OCI-LY3 (cell line): Measurements from ENCODE around the gene CCND1.

ENCODE experiments used
- H2AFZ ChIP-seq: fragments of 200-600, 300-600 bp; shearing (Covaris generic); 2 replicates; pipeline ENCODE4 v1.6.0; 2014; ENCODE audit warnings: antibody characterized with exemption, low read depth, low read length
- H3K27ac ChIP-seq: fragments of 200-600, 300-600 bp; sonication (generic); 2 replicates; pipeline ENCODE4 v1.5.1; 2014; ENCODE audit warnings: mild to moderate bottlenecking, low read length, moderate library complexity, mixed read lengths
- H3K27me3 ChIP-seq: fragments of 200-600, 300-600 bp; sonication (generic); 2 replicates; pipeline ENCODE4 v1.6.1; 2014; ENCODE audit warnings: low read depth, low read length, mixed read lengths
- H3K36me3 ChIP-seq: fragments of 200-600, 300-600 bp; sonication (generic); replicated peaks from 2 replicates; pipeline ENCODE3; 2014; ENCODE audit warnings: low read depth, low read length, mixed read lengths
- H3K4me1 ChIP-seq: fragments of 300-600, 200-600 bp; sonication (generic); 2 replicates; pipeline ENCODE4 v1.6.1; 2014; ENCODE audit warnings: low read length, mixed read lengths
- H3K4me2 ChIP-seq: fragments of 200-600, 300-600 bp; sonication (generic); 2 replicates; pipeline ENCODE4 v1.6.1; 2014; ENCODE audit warnings: low read length, mixed read lengths
- H3K4me3 ChIP-seq: fragments of 300-600, 200-600 bp; sonication (generic); 2 replicates; pipeline ENCODE4 v1.5.1; 2014; ENCODE audit warnings: antibody characterized with exemption, mild to moderate bottlenecking, low read length, moderate library complexity
- H3K79me2 ChIP-seq: fragments of 300-600, 200-600 bp; shearing (Covaris generic); 2 replicates; pipeline ENCODE4 v1.6.1; 2014; ENCODE audit warnings: mild to moderate bottlenecking, low read length, mixed read lengths
- H3K9ac ChIP-seq: fragments of 300-600, 200-600 bp; shearing (Covaris generic); 2 replicates; pipeline ENCODE4 v1.6.0; 2014; ENCODE audit warnings: mild to moderate bottlenecking, low read length, moderate library complexity
- H3K9me3 ChIP-seq: fragments of 200-600, 300-600 bp; shearing (Covaris generic); 2 replicates; pipeline ENCODE4 v1.6.1; 2014; ENCODE audit warnings: low read length, mixed read lengths; ENCODE audit not compliant: insufficient read depth
- H4K20me1 ChIP-seq: fragments of 200-600, 300-600 bp; sonication (generic); 2 replicates; pipeline ENCODE4 v1.6.1; 2016; ENCODE audit warnings: low read length, mixed read lengths; ENCODE audit not compliant: insufficient read depth
- EZH2phosphoT487 ChIP-seq: fragments of 200-600 bp; shearing (Covaris generic); IDR thresholded peaks from 2 replicates; pipeline ENCODE4 v1.6.1; 2018; ENCODE audit warnings: antibody characterized with exemption, mixed run types, low read depth
- TF ChIP-seq, protein P1 (sequence below): fragments of 200-600, 300-600 bp; sonication (generic); IDR thresholded peaks from 2 replicates; pipeline ENCODE4 v1.5.1; 2014; ENCODE audit warnings: antibody characterized with exemption, low read length, low read depth

The CCND1 gene

DNA sequence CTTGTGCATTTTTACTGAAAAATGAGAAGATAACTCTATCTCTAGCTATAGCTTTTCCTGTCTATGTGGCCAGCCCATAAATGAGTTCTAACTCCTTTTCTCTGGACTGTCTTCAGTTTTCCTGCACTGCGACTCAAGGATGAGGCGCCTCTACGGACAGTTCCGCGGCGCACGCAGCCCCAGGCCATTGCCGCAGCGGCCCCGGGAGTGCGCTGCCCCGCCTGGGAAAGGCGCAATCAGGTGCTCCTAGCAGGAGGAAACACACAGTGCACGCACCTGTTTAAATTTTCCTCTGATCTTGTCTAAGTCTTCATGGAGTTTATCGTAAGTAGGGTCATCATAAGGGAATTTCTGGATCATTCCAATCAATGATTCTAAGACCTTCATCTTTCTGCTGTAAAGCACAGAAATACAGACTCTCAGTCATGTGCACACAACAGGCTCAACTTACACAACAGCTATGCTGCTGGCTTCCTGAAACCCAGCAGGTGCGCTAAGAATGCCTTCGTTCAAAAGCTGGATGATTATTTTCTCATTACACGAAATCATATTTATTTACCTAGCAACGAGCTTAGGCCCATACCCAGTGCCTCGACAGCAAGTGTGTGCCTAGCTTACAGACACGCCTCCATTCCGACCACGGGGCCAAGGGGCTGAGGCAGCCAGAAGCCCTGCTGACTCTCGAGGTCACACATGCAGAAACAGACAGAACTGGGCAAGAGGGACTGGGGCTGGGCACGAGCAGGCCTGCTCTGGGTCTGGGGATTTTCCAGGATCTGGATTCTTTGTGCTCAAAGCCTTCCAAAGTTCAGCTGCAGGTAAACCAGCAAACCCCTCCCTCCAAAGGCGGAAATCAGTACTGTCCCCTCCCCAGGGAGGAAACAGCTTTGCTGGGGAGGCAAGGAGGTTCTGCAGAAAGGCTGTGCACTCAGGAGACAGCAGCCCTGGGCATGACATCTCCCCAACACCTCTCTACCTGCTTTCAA lies 27.0 kb downstream of the CCND1 start:
- Histone ChIP-seq H3K36me3 (peaks cover 18% of the 10 kb centered on the region), H3K4me1 (no peaks in the 10 kb centered on the region), H3K79me2 (peaks cover 4% of the 10 kb centered on the region; the same call in 1 of the 2 replicates), H2AFZ (no peak overlapping the region), H3K27me3 (no peaks in the 10 kb centered on the region), H3K9ac (no peak overlapping the region), H3K4me3 (no peak overlapping the region), H3K9me3 (no peaks in the 10 kb centered on the region), H4K20me1 (no peaks in the 10 kb centered on the region), H3K4me2 (no peak overlapping the region), H3K27ac (no peak overlapping the region)
- TF ChIP-seq, protein P1, sequence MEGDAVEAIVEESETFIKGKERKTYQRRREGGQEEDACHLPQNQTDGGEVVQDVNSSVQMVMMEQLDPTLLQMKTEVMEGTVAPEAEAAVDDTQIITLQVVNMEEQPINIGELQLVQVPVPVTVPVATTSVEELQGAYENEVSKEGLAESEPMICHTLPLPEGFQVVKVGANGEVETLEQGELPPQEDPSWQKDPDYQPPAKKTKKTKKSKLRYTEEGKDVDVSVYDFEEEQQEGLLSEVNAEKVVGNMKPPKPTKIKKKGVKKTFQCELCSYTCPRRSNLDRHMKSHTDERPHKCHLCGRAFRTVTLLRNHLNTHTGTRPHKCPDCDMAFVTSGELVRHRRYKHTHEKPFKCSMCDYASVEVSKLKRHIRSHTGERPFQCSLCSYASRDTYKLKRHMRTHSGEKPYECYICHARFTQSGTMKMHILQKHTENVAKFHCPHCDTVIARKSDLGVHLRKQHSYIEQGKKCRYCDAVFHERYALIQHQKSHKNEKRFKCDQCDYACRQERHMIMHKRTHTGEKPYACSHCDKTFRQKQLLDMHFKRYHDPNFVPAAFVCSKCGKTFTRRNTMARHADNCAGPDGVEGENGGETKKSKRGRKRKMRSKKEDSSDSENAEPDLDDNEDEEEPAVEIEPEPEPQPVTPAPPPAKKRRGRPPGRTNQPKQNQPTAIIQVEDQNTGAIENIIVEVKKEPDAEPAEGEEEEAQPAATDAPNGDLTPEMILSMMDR, result no peak
- TF ChIP-seq EZH2phosphoT487, result no peak

DNA sequence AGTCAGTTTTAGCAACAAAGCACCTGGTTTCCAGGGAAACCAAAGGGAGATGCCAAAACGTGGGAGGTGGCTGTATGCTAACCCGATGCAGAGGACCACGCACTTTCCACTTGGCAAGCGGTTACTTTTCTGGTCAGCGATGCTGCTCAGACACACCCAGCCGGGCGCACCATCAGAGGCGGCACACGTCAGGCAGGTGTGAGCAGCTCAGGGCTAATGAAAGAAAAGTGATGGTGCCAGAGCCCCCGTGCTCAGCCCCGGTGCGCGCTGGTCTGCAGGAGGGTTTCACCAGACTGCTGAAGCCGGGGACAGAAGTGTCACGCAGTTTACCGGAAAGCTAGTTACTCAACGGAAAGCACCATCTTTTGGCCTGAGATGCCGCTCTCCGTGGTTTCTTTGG lies 28.5 kb downstream of the CCND1 start:
- H3K27ac ChIP-seq, result no peak overlapping the region
- H3K4me1 ChIP-seq, result peaks cover 9% of the 10 kb centered on the region
- H3K27me3 ChIP-seq, result no peaks in the 10 kb centered on the region
- no peak overlapping the region for H3K4me2 ChIP-seq
- peaks cover 18% of the 10 kb centered on the region for H3K36me3 ChIP-seq
- no peak overlapping the region for H2AFZ ChIP-seq
- TF ChIP-seq, protein P1, result no peak
- no peak for TF ChIP-seq EZH2phosphoT487
- H3K9me3 ChIP-seq, result no peaks in the 10 kb centered on the region
- no peaks in the 10 kb centered on the region for H4K20me1 ChIP-seq
- H3K9ac ChIP-seq, result no peak overlapping the region
- H3K79me2 ChIP-seq, result peaks cover 20% of the 10 kb centered on the region
- no peak overlapping the region for H3K4me3 ChIP-seq

DNA sequence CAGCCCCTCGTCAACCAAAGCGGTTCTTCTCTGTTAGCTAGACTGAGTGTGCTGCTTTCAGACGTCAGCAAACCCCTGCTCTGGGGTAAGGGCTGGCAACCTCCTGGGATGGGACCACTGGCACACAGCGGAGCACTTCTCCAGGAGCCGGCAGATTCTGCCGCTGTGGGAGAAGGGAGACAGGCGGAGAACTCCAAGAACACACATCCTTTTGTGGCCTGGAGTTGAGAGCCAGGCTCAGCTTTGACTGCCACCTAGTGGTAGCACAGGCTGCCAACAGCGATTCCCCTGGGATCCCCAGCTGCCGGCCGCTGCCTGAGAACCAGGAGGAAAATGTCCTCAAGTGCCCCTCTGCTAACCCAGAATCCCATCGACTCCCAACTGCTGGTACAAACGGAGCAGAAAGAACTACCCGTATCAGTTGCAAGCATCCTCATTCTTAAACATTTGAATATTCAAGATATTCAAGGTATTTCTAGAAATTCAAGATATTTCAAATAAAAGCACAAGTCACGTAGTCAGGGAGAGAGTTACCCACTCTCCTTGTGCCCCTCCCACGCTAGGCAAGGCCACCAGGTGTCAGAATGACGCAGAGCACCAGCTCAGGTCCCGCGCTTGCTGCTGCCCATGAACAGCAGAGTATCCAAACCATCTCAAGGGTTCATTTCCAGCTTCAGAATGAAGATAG lies 29.3 kb downstream of the CCND1 start:
- Histone ChIP-seq H3K9me3 (no peaks in the 10 kb centered on the region), H3K4me3 (no peak overlapping the region), H3K79me2 (peaks cover 26% of the 10 kb centered on the region), H3K9ac (no peak overlapping the region), H4K20me1 (no peaks in the 10 kb centered on the region), H3K36me3 (peaks cover 18% of the 10 kb centered on the region), H3K27me3 (no peaks in the 10 kb centered on the region), H3K4me2 (no peak overlapping the region), H3K4me1 (peaks cover 9% of the 10 kb centered on the region), H2AFZ (no peak overlapping the region), H3K27ac (no peak overlapping the region)
- no peak for TF ChIP-seq EZH2phosphoT487
- TF ChIP-seq, protein P1, result peak; percentile 95
